Gastrocnemius medialis (tissue), 4 donors: ENCODE measurements around the gene GBA3.

Source experiments
- POLR2A ChIP-seq, 2 donors: fragments of 450-650 bp; IDR thresholded peaks; one replicate each; pipeline ENCODE4 v1.6.1; 2017; ENCODE audit warnings: antibody characterized with exemption in 2 of 2, mild to moderate bottlenecking in 2 of 2, moderate library complexity in 2 of 2
- TF ChIP-seq, protein P1 (sequence below), 5 experiments: fragments of 450-650 bp in 3 of 5; fragments of 200-600 bp in 2 of 5; sonication (generic) in 2 of 5; IDR thresholded peaks in 4 of 5; conservative IDR thresholded peaks in 1 of 5; 1 replicate in 4 of 5; 2 replicates in 1 of 5; pipeline ENCODE4 v1.5.1; 2016 to 2019; ENCODE audit warnings: antibody characterized with exemption in 5 of 5, mild to moderate bottlenecking in 3 of 5, moderate library complexity in 3 of 5

DNA sequence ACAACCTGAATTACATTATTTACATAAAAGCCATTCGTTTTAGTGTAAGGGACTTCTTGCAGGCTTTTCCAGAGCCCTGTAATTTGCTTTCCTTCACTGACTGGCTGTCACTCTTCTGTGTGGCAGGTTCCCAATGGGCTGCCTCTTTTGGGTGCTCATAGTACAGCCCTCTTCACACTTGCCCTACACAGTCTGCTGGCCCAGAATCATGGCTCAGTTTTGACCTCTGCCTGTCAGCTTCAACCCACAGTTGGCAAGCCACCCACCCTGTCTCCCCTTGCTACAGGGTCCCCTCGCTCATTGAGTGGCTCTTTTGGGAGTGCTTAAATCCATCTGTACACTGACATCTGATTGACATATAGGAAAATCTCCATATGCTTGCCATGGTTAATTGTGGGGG is 97.9 kb downstream of the GBA3 start:
- TF ChIP-seq POLR2A (IDR thresholded peaks at IDR 0.05) = no peak
- TF ChIP-seq, protein P1, sequence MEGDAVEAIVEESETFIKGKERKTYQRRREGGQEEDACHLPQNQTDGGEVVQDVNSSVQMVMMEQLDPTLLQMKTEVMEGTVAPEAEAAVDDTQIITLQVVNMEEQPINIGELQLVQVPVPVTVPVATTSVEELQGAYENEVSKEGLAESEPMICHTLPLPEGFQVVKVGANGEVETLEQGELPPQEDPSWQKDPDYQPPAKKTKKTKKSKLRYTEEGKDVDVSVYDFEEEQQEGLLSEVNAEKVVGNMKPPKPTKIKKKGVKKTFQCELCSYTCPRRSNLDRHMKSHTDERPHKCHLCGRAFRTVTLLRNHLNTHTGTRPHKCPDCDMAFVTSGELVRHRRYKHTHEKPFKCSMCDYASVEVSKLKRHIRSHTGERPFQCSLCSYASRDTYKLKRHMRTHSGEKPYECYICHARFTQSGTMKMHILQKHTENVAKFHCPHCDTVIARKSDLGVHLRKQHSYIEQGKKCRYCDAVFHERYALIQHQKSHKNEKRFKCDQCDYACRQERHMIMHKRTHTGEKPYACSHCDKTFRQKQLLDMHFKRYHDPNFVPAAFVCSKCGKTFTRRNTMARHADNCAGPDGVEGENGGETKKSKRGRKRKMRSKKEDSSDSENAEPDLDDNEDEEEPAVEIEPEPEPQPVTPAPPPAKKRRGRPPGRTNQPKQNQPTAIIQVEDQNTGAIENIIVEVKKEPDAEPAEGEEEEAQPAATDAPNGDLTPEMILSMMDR (IDR thresholded peaks at IDR 0.05 in 4 of 5, conservative IDR thresholded peaks at IDR 0.05 in 1 of 5) = no peak
